SK-N-SH (cell line): ENCODE data around the gene PPP1R37. TPM values are rescaled to one million over a fixed set of nuclear protein-coding genes. Genes with fewer than 3 reads are reported as not detected.
A peak's percentile ranks its signal among the peaks of the same experiment; 100 is the strongest.

Source experiments
- CTCF ChIA-PET: fragments of 300-600, 350-600 bp; formaldehyde crosslinking; extraction: SDS; loops from one replicate; lab custom pipeline; 2021; lab: Yijun Ruan, JAX
- POLR2A ChIA-PET: fragments of 350-600 bp; sonication (Branson Sonifier 250); formaldehyde crosslinking; extraction: SDS; loops from one replicate; lab custom pipeline; 2020; ENCODE audit warnings: antibody characterized with exemption, inconsistent platforms; lab: Yijun Ruan, JAX
- DNase-seq: peaks from one replicate; pipeline ENCODE4 v3.0.0; 2012
- H2AFZ ChIP-seq: fragments of 200-600 bp; sonication (generic); 2 replicates; pipeline ENCODE4 v1.8.1; 2016; ENCODE audit warnings: antibody characterized with exemption, mild to moderate bottlenecking, low read depth
- H3F3A ChIP-seq: fragments of 200-600 bp; sonication (generic); replicated peaks from 2 replicates; pipeline ENCODE3; 2016; ENCODE audit warnings: antibody characterized with exemption, mild to moderate bottlenecking; ENCODE audit not compliant: insufficient read depth
- H3K27ac ChIP-seq, 2 experiments: fragments of 200-500 bp in 1 of 2; fragments of 200-600 bp in 1 of 2; sonication (Bioruptor generic) in 1 of 2; sonication (generic), shearing (Covaris generic) in 1 of 2; 2 replicates each; pipeline versions ENCODE4 v1.5.1 to v1.6.1; 2014 to 2016; ENCODE audit warnings: low read depth in 2 of 2, inconsistent platforms in 1 of 2, low read length in 1 of 2, mild to moderate bottlenecking in 1 of 2, mixed read lengths in 1 of 2
- H3K27me3 ChIP-seq: fragments of 200-600 bp; sonication (generic), shearing (Covaris generic); 2 replicates; pipeline ENCODE4 v1.6.1; 2016; ENCODE audit warnings: mixed run types; ENCODE audit not compliant: insufficient read depth
- H3K36me3 ChIP-seq, 2 experiments: fragments of 200-500 bp in 1 of 2; fragments of 200-600 bp in 1 of 2; sonication (Bioruptor generic) in 1 of 2; sonication (generic) in 1 of 2; replicated peaks in 1 of 2; 2 replicates each; pipeline versions ENCODE3 to v1.5.1; 2014 to 2016; ENCODE audit warnings: low read length in 1 of 2, mild to moderate bottlenecking in 1 of 2; ENCODE audit not compliant: insufficient read depth in 2 of 2, control insufficient read depth in 1 of 2
- H3K4me1 ChIP-seq, 2 experiments: fragments of 200-500 bp in 1 of 2; fragments of 200-600 bp in 1 of 2; sonication (Bioruptor generic) in 1 of 2; sonication (generic), shearing (Covaris generic) in 1 of 2; 2 replicates each; pipeline versions ENCODE4 v1.5.1 to v1.6.1; 2014 to 2016; ENCODE audit warnings: low read depth in 1 of 2, low read length in 1 of 2, mixed run types in 1 of 2; ENCODE audit not compliant: insufficient read depth in 2 of 2, control insufficient read depth in 1 of 2
- H3K4me2 ChIP-seq: fragments of 200-600 bp; sonication (generic), shearing (Covaris generic); 2 replicates; pipeline ENCODE4 v1.6.1; 2017; ENCODE audit warnings: mixed run types
- H3K4me3 ChIP-seq, 2 experiments: fragments of 200-500 bp in 1 of 2; fragments of 200-600 bp in 1 of 2; sonication (Bioruptor generic) in 1 of 2; sonication (generic), shearing (Covaris generic) in 1 of 2; 2 replicates each; pipeline versions ENCODE4 v1.5.1 to v1.8.1; 2014 to 2016; ENCODE audit warnings: low read depth in 2 of 2, inconsistent platforms in 1 of 2, low read length in 1 of 2, mild to moderate bottlenecking in 1 of 2, mixed read lengths in 1 of 2, moderate library complexity in 1 of 2
- H3K79me2 ChIP-seq: fragments of 200-600 bp; sonication (generic); 2 replicates; pipeline ENCODE4 v1.8.1; 2017; ENCODE audit warnings: mild to moderate bottlenecking; ENCODE audit not compliant: insufficient read depth
- H3K9ac ChIP-seq: fragments of 200-600 bp; sonication (generic); 2 replicates; pipeline ENCODE4 v1.6.1; 2017; ENCODE audit warnings: mixed run types
- H3K9me2 ChIP-seq: fragments of 200-600 bp; sonication (generic); 2 replicates; pipeline ENCODE4 v1.6.1; 2017; ENCODE audit warnings: mixed run types
- H3K9me3 ChIP-seq: fragments of 200-600 bp; sonication (generic); 2 replicates; pipeline ENCODE4 v1.6.1; 2017; ENCODE audit warnings: mixed run types, mild to moderate bottlenecking, moderate library complexity
- H4K20me1 ChIP-seq: fragments of 200-600 bp; sonication (generic); 2 replicates; pipeline ENCODE4 v1.6.1; 2017; ENCODE audit warnings: mild to moderate bottlenecking, mixed run types; ENCODE audit not compliant: insufficient read depth
- CHD2 ChIP-seq: fragments of 150-350 bp; IDR thresholded peaks from 2 replicates; pipeline ENCODE4 v1.6.1; 2018; ENCODE audit warnings: low read length; ENCODE audit not compliant: partially characterized antibody
- ELF1 ChIP-seq: IDR thresholded peaks from 2 replicates; pipeline ENCODE4 v1.4.0; 2012
- FOSL2 ChIP-seq: IDR thresholded peaks from 2 replicates; pipeline ENCODE4 v1.4.0; 2012; ENCODE audit warnings: low read depth, mild to moderate bottlenecking, moderate library complexity, borderline replicate concordance
- FOXJ3 ChIP-seq: sonication (generic); formaldehyde crosslinking; IDR thresholded peaks from 2 replicates; pipeline ENCODE4 v1.5.1; 2020; ENCODE audit warnings: mild to moderate bottlenecking, missing genetic modification reagents
- JUND ChIP-seq: IDR thresholded peaks from 2 replicates; pipeline ENCODE4 v1.4.0; 2012
- MEF2A ChIP-seq: IDR thresholded peaks from 2 replicates; pipeline ENCODE4 v1.4.0; 2012; ENCODE audit warnings: low read depth, borderline replicate concordance
- MXI1 ChIP-seq: IDR thresholded peaks from 2 replicates; pipeline ENCODE4 v1.6.1; 2012; ENCODE audit warnings: mild to moderate bottlenecking, low read depth, low read length, improper control_type of control experiment
- NRF1 ChIP-seq: IDR thresholded peaks from 2 replicates; pipeline ENCODE4 v1.6.1; 2012; ENCODE audit warnings: low read depth, mild to moderate bottlenecking, low read length
- RAD21 ChIP-seq: IDR thresholded peaks from 2 replicates; pipeline ENCODE4 v1.6.1; 2012; ENCODE audit warnings: mild to moderate bottlenecking, low read length
- RCOR1 ChIP-seq: fragments of 150-350 bp; IDR thresholded peaks from 2 replicates; pipeline ENCODE4 v1.6.1; 2017; ENCODE audit warnings: antibody characterized with exemption, low read length
- RFX5 ChIP-seq: IDR thresholded peaks from 2 replicates; pipeline ENCODE4 v1.6.1; 2012; ENCODE audit warnings: mild to moderate bottlenecking, improper control_type of control experiment, low read length
- RXRA ChIP-seq: IDR thresholded peaks from 2 replicates; pipeline ENCODE4 v1.4.0; 2012; ENCODE audit warnings: low read depth, mild to moderate bottlenecking, borderline replicate concordance
- SIN3A ChIP-seq: IDR thresholded peaks from 2 replicates; pipeline ENCODE4 v1.6.1; 2012; ENCODE audit warnings: low read depth, mild to moderate bottlenecking, low read length, moderate library complexity, borderline replicate concordance
- TAF1 ChIP-seq: IDR thresholded peaks from 2 replicates; pipeline ENCODE4 v1.6.1; 2012; ENCODE audit warnings: low read depth, mild to moderate bottlenecking, low read length, moderate library complexity, borderline replicate concordance
- WGBS: methylation state at CpG from one replicate; pipeline ENCODE4 v1.1.6; 2017; ENCODE audit warnings: low lambda C conversion rate; 5-methylcytosine and 5-hydroxymethylcytosine counted together
- polyA plus RNA-seq, 3 experiments: library from polyadenylated mRNA; depleted of rRNA; stranded (reverse); fragments of >200 nt; gene quantifications; 2 replicates each; pipeline ENCODE4 v1.2.3, GENCODE V29; 2012
- TF ChIP-seq, protein P1 (sequence below): IDR thresholded peaks from 2 replicates; pipeline ENCODE4 v1.4.0; 2012; ENCODE audit warnings: low read depth, borderline replicate concordance
- TF ChIP-seq, protein P2 (sequence below): IDR thresholded peaks from 2 replicates; pipeline ENCODE4 v1.4.0; 2012; ENCODE audit warnings: low read depth, borderline replicate concordance
- TF ChIP-seq, protein P3 (sequence below): fragments of 150-350 bp; IDR thresholded peaks from 2 replicates; pipeline ENCODE4 v1.6.1; 2017; ENCODE audit warnings: antibody characterized with exemption, low read length, low read depth, borderline replicate concordance

PPP1R37 gene
- polyA plus RNA-seq, 1 of the 3 experiments (the other 2 are of a cell fraction): 24.4 TPM

DNA sequence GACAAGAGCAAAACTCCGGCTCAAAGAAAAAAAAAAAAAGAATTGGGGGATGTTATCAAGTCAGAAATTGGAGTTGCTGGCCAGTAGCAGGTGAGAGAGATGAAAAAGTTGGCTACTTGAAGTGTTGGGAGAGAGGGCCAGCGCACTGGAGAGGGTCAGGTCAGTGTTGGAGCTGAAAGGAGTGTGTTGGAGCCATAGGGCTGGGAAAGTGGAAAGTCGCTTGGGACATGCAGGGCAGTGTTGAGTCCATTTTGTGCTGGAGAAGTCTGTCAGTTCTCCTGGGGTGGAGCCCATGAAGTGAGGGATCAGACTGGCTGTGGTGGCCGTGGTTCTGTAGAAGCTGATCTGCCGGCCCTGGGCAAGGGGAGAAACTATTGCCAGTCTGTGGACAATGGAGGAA is 1.7 kb downstream of the PPP1R37 start:
- H3K9ac ChIP-seq: peak overlapping the region; percentile 99; the same call in 1 of the 2 replicates
- no peaks in the 10 kb centered on the region for H3K9me3 ChIP-seq
- no peak for TF ChIP-seq FOSL2
- no peak for TF ChIP-seq MXI1
- no peak for TF ChIP-seq TAF1
- TF ChIP-seq MEF2A: no peak
- TF ChIP-seq RCOR1: no peak
- no peak for TF ChIP-seq FOXJ3 (CRISPR knock-in tag)
- TF ChIP-seq RAD21: no peak
- TF ChIP-seq, protein P1, sequence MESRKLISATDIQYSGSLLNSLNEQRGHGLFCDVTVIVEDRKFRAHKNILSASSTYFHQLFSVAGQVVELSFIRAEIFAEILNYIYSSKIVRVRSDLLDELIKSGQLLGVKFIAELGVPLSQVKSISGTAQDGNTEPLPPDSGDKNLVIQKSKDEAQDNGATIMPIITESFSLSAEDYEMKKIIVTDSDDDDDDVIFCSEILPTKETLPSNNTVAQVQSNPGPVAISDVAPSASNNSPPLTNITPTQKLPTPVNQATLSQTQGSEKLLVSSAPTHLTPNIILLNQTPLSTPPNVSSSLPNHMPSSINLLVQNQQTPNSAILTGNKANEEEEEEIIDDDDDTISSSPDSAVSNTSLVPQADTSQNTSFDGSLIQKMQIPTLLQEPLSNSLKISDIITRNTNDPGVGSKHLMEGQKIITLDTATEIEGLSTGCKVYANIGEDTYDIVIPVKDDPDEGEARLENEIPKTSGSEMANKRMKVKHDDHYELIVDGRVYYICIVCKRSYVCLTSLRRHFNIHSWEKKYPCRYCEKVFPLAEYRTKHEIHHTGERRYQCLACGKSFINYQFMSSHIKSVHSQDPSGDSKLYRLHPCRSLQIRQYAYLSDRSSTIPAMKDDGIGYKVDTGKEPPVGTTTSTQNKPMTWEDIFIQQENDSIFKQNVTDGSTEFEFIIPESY: no peak
- no peak for TF ChIP-seq NRF1
- TF ChIP-seq, protein P2, sequence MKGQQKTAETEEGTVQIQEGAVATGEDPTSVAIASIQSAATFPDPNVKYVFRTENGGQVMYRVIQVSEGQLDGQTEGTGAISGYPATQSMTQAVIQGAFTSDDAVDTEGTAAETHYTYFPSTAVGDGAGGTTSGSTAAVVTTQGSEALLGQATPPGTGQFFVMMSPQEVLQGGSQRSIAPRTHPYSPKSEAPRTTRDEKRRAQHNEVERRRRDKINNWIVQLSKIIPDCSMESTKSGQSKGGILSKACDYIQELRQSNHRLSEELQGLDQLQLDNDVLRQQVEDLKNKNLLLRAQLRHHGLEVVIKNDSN: no peak
- TF ChIP-seq ELF1: no peak
- TF ChIP-seq RFX5: no peak
- no peak for TF ChIP-seq CHD2
- no peak for TF ChIP-seq RXRA
- no peak for DNase-seq
- no peak overlapping the region for H2AFZ ChIP-seq
- H3K27me3 ChIP-seq: no peaks in the 10 kb centered on the region
- peaks cover 55% of the 10 kb centered on the region for H4K20me1 ChIP-seq
- no peak overlapping the region for H3K27ac ChIP-seq
- H3K4me2 ChIP-seq: peak overlapping the region; percentile 98
- H3K9me2 ChIP-seq: no peaks in the 10 kb centered on the region
- H3F3A ChIP-seq: peaks cover 23% of the 10 kb centered on the region
- peak overlapping the region in 1 of 2 experiments; percentile 98; a peak in 2 of 4 replicates for H3K4me3 ChIP-seq
- ChIA-PET POLR2A (no interaction called here), CTCF (no interaction called here)
- peaks cover 33 to 34% of the 10 kb centered on the region in 2 experiments; a peak in 3 of 4 replicates for H3K4me1 ChIP-seq
- WGBS: 78% methylated on average over 5 of the region's 5 CpGs
- H3K36me3 ChIP-seq: peaks cover 2 to 9% of the 10 kb centered on the region in 2 experiments
- H3K79me2 ChIP-seq: peaks cover 70% of the 10 kb centered on the region

DNA sequence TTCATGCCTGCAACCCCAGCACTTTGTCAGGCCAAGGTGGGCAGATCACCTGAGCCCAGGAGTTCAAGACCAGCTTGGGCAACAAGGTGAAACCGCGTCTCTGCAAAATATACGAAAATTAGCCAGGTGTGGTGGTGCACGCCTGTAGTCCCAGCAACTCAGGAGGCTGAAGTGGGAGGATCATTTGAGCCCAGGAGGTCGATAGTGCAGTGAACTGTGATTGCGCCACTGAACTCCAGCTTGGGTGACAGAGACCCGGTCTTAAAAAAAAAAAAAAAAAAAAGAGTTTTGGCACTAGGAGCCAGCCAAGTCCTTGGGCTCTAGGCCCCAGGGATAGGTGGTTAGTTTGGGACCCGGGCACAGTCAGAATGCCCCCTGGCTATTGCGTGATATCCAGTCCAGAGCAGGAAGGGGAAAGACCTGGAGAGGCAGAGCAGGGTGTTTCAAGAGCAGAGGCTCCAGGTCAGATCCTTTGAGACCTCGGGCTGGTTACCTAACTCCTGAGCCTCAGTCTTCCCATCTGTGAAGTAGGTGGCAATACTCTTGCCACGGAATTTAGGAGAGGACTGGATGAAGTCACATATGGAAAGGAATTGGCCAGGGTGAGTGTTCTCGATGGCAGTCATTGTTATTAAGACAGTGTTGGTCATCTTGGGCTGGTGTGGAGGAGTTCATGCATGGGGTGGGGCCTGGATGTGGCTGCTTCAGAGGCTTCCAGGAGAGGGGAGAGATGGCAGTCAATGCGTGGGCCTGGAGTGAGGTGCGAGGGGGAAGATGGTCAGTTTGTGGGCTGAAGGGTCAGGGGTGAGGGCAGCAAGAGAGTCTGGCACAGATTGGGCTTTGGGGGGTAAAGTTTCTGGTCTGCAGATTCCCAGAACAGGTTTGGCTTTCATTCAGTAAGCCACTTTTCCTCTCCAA is 2.8 kb downstream of the PPP1R37 start:
- ChIA-PET CTCF (no interaction called here), POLR2A (no interaction called here)
- Histone ChIP-seq H3K79me2 (peaks cover 78% of the 10 kb centered on the region), H3F3A (peaks cover 21% of the 10 kb centered on the region), H3K4me2 (peak overlapping the region; percentile 98; the same call in 1 of the 2 replicates), H3K27ac (no peak overlapping the region), H3K9me2 (no peaks in the 10 kb centered on the region), H3K36me3 (no peaks in the 10 kb centered on the region), H3K4me1 (peaks cover 28 to 37% of the 10 kb centered on the region in 2 experiments; a peak in 3 of 4 replicates), H2AFZ (no peak overlapping the region), H3K4me3 (no peak overlapping the region; a peak in 1 of 4 replicates), H3K9me3 (no peaks in the 10 kb centered on the region), H3K27me3 (no peaks in the 10 kb centered on the region), H4K20me1 (peaks cover 65% of the 10 kb centered on the region), H3K9ac (no peak overlapping the region)
- WGBS: 90% methylated on average over 14 of the region's 14 CpGs
- no peak for DNase-seq
- TF ChIP-seq, protein P1: no peak
- TF ChIP-seq JUND (no peak), SIN3A (no peak)
- TF ChIP-seq, protein P3, sequence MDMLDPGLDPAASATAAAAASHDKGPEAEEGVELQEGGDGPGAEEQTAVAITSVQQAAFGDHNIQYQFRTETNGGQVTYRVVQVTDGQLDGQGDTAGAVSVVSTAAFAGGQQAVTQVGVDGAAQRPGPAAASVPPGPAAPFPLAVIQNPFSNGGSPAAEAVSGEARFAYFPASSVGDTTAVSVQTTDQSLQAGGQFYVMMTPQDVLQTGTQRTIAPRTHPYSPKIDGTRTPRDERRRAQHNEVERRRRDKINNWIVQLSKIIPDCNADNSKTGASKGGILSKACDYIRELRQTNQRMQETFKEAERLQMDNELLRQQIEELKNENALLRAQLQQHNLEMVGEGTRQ: no peak
- TF ChIP-seq, all 33 proteins: peak for 0
